Left ventricle myocardium inferior (tissue), 1 donor: Measurements from ENCODE around the gene GPC5. TPM values are rescaled to one million over a fixed set of nuclear protein-coding genes. Genes with fewer than 3 reads are reported as not detected.

ENCODE experiments used
- DNase-seq: peaks from one replicate; pipeline ENCODE4 v3.0.0-alpha.2; 2020
- H3K27ac ChIP-seq: fragments of 200-600 bp; replicated peaks from 2 replicates; pipeline ENCODE4 v1.8.0; 2021
- H3K27me3 ChIP-seq: fragments of 200-600 bp; 2 replicates; pipeline ENCODE4 v1.8.0; 2021; ENCODE audit warnings: low read depth
- H3K36me3 ChIP-seq: fragments of 200-600 bp; 2 replicates; pipeline ENCODE4 v1.8.0; 2021
- H3K4me1 ChIP-seq: fragments of 200-600 bp; 2 replicates; pipeline ENCODE4 v1.8.0; 2021
- H3K4me3 ChIP-seq: fragments of 200-600 bp; 2 replicates; pipeline ENCODE4 v1.8.0; 2021; ENCODE audit warnings: mild to moderate bottlenecking, moderate library complexity
- H3K9me3 ChIP-seq: fragments of 200-600 bp; replicated peaks from 2 replicates; pipeline ENCODE4 v1.8.0; 2021
- CTCF ChIP-seq: fragments of 200-600 bp; IDR thresholded peaks from 2 replicates; pipeline ENCODE4 v1.8.0; 2021; ENCODE audit warnings: antibody characterized with exemption, mild to moderate bottlenecking, borderline replicate concordance
- intact Hi-C: fragments of 100-400 bp; cut with micrococcal nuclease; formaldehyde crosslinking; loops from one replicate; pipeline ENCODE4 v1.11.0; 2022
- total RNA-seq: library from RNA; stranded (reverse); fragmentation: NEBNext Ultra II Directional; extraction: Animal tissue kit (Norgen Biotek cat#: 25700); gene quantifications from one replicate; pipeline ENCODE4 v1.2.1, GENCODE V29; 2021
- donor health status: DM: no; HTN: yes; CAD: no; lungs with severe emphysema.

GPC5 gene
- total RNA-seq, 1 donor from 2014 or later = 1.5 TPM

DNA sequence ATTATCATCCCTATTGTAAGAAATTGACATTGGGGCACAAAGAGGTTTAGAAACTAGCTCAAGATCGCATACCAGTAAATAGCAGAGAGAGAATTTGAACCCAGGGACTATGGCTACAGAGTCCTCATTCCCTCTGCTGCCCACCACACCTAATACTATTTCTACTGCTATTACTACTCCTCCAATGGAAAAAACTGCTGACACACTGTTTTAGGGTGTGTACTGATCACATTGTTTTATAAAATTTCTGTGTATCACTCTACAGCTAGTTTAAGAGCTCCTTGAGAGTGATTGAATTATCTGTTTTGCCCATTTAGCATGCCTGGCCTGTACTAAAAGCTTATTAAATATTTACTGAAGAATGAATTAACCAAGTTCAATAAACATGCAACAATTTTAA, 552.4 kb downstream of the GPC5 start:
- Histone ChIP-seq H3K27ac (no peak overlapping the region), H3K4me3 (no peak overlapping the region), H3K9me3 (no peaks in the 10 kb centered on the region), H3K4me1 (no peaks in the 10 kb centered on the region), H3K27me3 (no peaks in the 10 kb centered on the region), H3K36me3 (no peaks in the 10 kb centered on the region)
- no peak for TF ChIP-seq CTCF
- no peak for DNase-seq
- intact Hi-C loops = no loop called here

- H3K36me3 ChIP-seq = no peaks in the 10 kb centered on the region
- no peak overlapping the region for H3K27ac ChIP-seq
- peaks cover 4% of the 10 kb centered on the region for H3K9me3 ChIP-seq
- TF ChIP-seq CTCF = no peak
- no peaks in the 10 kb centered on the region for H3K4me1 ChIP-seq
- no peak overlapping the region for H3K4me3 ChIP-seq
- no peaks in the 10 kb centered on the region for H3K27me3 ChIP-seq
- intact Hi-C loops = no loop called here
- DNase-seq = no peak
Measured at GRCh38 chr13:91955546-91956355, 557.3 kb downstream of the GPC5 start.

- Histone ChIP-seq H3K9me3 (peaks cover 32% of the 10 kb centered on the region), H3K27ac (no peak overlapping the region), H3K36me3 (no peaks in the 10 kb centered on the region), H3K4me3 (no peak overlapping the region), H3K4me1 (no peaks in the 10 kb centered on the region), H3K27me3 (no peaks in the 10 kb centered on the region)
- no peak for TF ChIP-seq CTCF
- DNase-seq = no peak
- intact Hi-C loops = no loop called here
Measured at GRCh38 chr13:91960947-91961346, 562.5 kb downstream of the GPC5 start.

GRCh38 chr13:91962946-91963345, 564.5 kb downstream of the GPC5 start:
- intact Hi-C loops = no loop called here
- peaks cover 32% of the 10 kb centered on the region for H3K9me3 ChIP-seq
- H3K4me1 ChIP-seq = no peaks in the 10 kb centered on the region
- TF ChIP-seq CTCF = no peak
- DNase-seq = no peak
- no peaks in the 10 kb centered on the region for H3K27me3 ChIP-seq
- no peak overlapping the region for H3K27ac ChIP-seq
- no peaks in the 10 kb centered on the region for H3K36me3 ChIP-seq
- H3K4me3 ChIP-seq = no peak overlapping the region

GRCh38 chr13:91965511-91965910, 567.1 kb downstream of the GPC5 start:
- Histone ChIP-seq H3K9me3 (peaks cover 47% of the 10 kb centered on the region), H3K27me3 (no peaks in the 10 kb centered on the region), H3K27ac (no peak overlapping the region), H3K4me3 (no peak overlapping the region), H3K36me3 (no peaks in the 10 kb centered on the region), H3K4me1 (no peaks in the 10 kb centered on the region)
- DNase-seq = no peak
- intact Hi-C loops = no loop called here
- no peak for TF ChIP-seq CTCF
